Right cardiac atrium (tissue), 5 donors: ENCODE measurements around the gene ADGRB2. TPM values are rescaled to one million over a fixed set of nuclear protein-coding genes. Genes with fewer than 3 reads are reported as not detected.

ENCODE experiments used
- ATAC-seq, 2 donors: fragments of 200-7000 bp; cut with Tn5 transposase; one replicate each; pipeline versions ENCODE4 v1.8.0 to v1.9.1; 2020; ENCODE audit warnings: moderate library complexity in 2 of 2, mild to moderate bottlenecking in 1 of 2
- DNase-seq, 3 donors: peaks; one replicate each; pipeline ENCODE4 v3.0.0-alpha.2; 2020
- H3K27ac ChIP-seq: one replicate; pipeline ENCODE4 v1.5.1; 2013; ENCODE audit warnings: mild to moderate bottlenecking, low read length, control low read depth, moderate library complexity
- H3K27me3 ChIP-seq: one replicate; pipeline ENCODE4 v1.6.1; 2013; ENCODE audit not compliant: control insufficient read depth, insufficient read depth
- H3K4me1 ChIP-seq: one replicate; pipeline ENCODE4 v1.6.1; 2013; ENCODE audit warnings: low read length; ENCODE audit not compliant: control insufficient read depth, insufficient read depth
- H3K4me3 ChIP-seq: one replicate; pipeline ENCODE4 v1.5.1; 2013; ENCODE audit warnings: low read length, control low read depth
- H3K9me3 ChIP-seq: one replicate; pipeline ENCODE4 v1.6.1; 2013; ENCODE audit warnings: low read length; ENCODE audit not compliant: control insufficient read depth
- WGBS: extraction: QIAGEN DNeasy Blood & Tissue Kit; methylation state at CpG from one replicate; pipeline ENCODE4 v1.1.7; 2013; 5-methylcytosine and 5-hydroxymethylcytosine counted together
- intact Hi-C, 4 donors: fragments of 100-400 bp; cut with DNase I; formaldehyde crosslinking; loops; one replicate each; pipeline versions ENCODE4 v1.11.0 to v1.14.0; 2022 to 2023
- polyA plus RNA-seq: library from polyadenylated mRNA; stranded (reverse); fragments of 200-250 nt; gene quantifications from one replicate; pipeline ENCODE4 v1.2.3, GENCODE V29; 2013
- total RNA-seq, 4 donors: library from RNA; stranded (reverse); fragmentation: NEBNext Ultra II Directional; extraction: Animal tissue kit (Norgen Biotek cat#: 25700); gene quantifications; one replicate each; pipeline ENCODE4 v1.2.1, GENCODE V29; 2021
- donor health status: healthy with polysubstance abuse.
- donor health status: DM: no; HTN: yes; CAD: no.
- donor health status: DM: no; HTN: no; CAD: no.
- donor health status: DM: no; HTN: yes; CAD: no; lungs with severe emphysema.
- donor health status: DM: yes; HTN: yes; CAD: no.

ADGRB2 gene
- total and polyA plus RNA-seq, 5 donors = 11.8 to 18.2 (median 13.8) TPM

GRCh38 chr1:31762323-31762722 lies 1.8 kb downstream of the ADGRB2 start:
- intact Hi-C loops = no loop called here
- H3K9me3 ChIP-seq = no peaks in the 10 kb centered on the region
- peak overlapping the region; percentile 85 for H3K4me3 ChIP-seq
- 35% methylated on average over 7 of the region's 7 CpGs for WGBS
- DNase-seq (peak in 1 of 3 donors; percentile 38), ATAC-seq (no peak)
- peaks cover 8% of the 10 kb centered on the region for H3K4me1 ChIP-seq
- H3K27me3 ChIP-seq = no peaks in the 10 kb centered on the region
- no peak overlapping the region for H3K27ac ChIP-seq

- Histone ChIP-seq H3K9me3 (no peaks in the 10 kb centered on the region), H3K4me3 (no peak overlapping the region), H3K27me3 (no peaks in the 10 kb centered on the region), H3K27ac (no peak overlapping the region), H3K4me1 (peaks cover 8% of the 10 kb centered on the region)
- DNase-seq = peak in 1 of 3 donors; percentile 0
- intact Hi-C loops = no loop called here
- WGBS = 73% methylated on average over 6 of the region's 6 CpGs
- no peak for ATAC-seq
Measured at GRCh38 chr1:31761883-31762282, 2.3 kb downstream of the ADGRB2 start.

GRCh38 chr1:31760471-31761470 lies 3.4 kb downstream of the ADGRB2 start:
- peak; percentile 42 to 72 for ATAC-seq
- Histone ChIP-seq H3K9me3 (no peaks in the 10 kb centered on the region), H3K27me3 (no peaks in the 10 kb centered on the region), H3K4me1 (peaks cover 8% of the 10 kb centered on the region), H3K4me3 (peak overlapping the region; percentile 62), H3K27ac (no peak overlapping the region)
- DNase-seq = peak; percentile 77 to 86 (median 83)
- intact Hi-C loops = no loop called here
- 4% methylated on average over 63 of the region's 63 CpGs for WGBS

GRCh38 chr1:31759298-31760023 lies 4.7 kb downstream of the ADGRB2 start:
- Histone ChIP-seq H3K27me3 (no peaks in the 10 kb centered on the region), H3K4me1 (peaks cover 5% of the 10 kb centered on the region), H3K4me3 (no peak overlapping the region), H3K27ac (no peak overlapping the region), H3K9me3 (no peaks in the 10 kb centered on the region)
- WGBS = 80% methylated on average over 10 of the region's 10 CpGs
- ATAC-seq (no peak), DNase-seq (peak in 2 of 3 donors; percentile 3 to 31)
- intact Hi-C loops = no loop called here

GRCh38 chr1:31758823-31759222 lies 5.3 kb downstream of the ADGRB2 start:
- Histone ChIP-seq H3K27me3 (no peaks in the 10 kb centered on the region), H3K27ac (no peak overlapping the region), H3K9me3 (no peaks in the 10 kb centered on the region), H3K4me3 (no peak overlapping the region), H3K4me1 (peaks cover 11% of the 10 kb centered on the region)
- DNase-seq (peak in 1 of 3 donors; percentile 44), ATAC-seq (no peak)
- 89% methylated on average over 7 of the region's 7 CpGs for WGBS
- intact Hi-C loops = no loop called here

GRCh38 chr1:31757989-31758388 lies 6.2 kb downstream of the ADGRB2 start:
- WGBS = 95% methylated on average over 6 of the region's 6 CpGs
- no peak overlapping the region for H3K27ac ChIP-seq
- DNase-seq (peak in 1 of 3 donors; percentile 25), ATAC-seq (no peak)
- H3K27me3 ChIP-seq = no peaks in the 10 kb centered on the region
- H3K9me3 ChIP-seq = no peaks in the 10 kb centered on the region
- H3K4me3 ChIP-seq = no peak overlapping the region
- H3K4me1 ChIP-seq = peaks cover 13% of the 10 kb centered on the region
- intact Hi-C loops = no loop called here

GRCh38 chr1:31757204-31757679 lies 6.9 kb downstream of the ADGRB2 start:
- H3K27me3 ChIP-seq = no peaks in the 10 kb centered on the region
- peaks cover 13% of the 10 kb centered on the region for H3K4me1 ChIP-seq
- H3K27ac ChIP-seq = no peak overlapping the region
- no peak overlapping the region for H3K4me3 ChIP-seq
- no peak for ATAC-seq
- peak in 1 of 3 donors; percentile 3 for DNase-seq
- H3K9me3 ChIP-seq = no peaks in the 10 kb centered on the region
- intact Hi-C loops = no loop called here
- WGBS = 87% methylated on average over 8 of the region's 8 CpGs

GRCh38 chr1:31756578-31756977 lies 7.6 kb downstream of the ADGRB2 start:
- H3K27me3 ChIP-seq = no peaks in the 10 kb centered on the region
- no peak overlapping the region for H3K4me3 ChIP-seq
- intact Hi-C loops = no loop called here
- DNase-seq (peak in 1 of 3 donors; percentile 48), ATAC-seq (no peak)
- H3K9me3 ChIP-seq = no peaks in the 10 kb centered on the region
- H3K4me1 ChIP-seq = peaks cover 13% of the 10 kb centered on the region
- H3K27ac ChIP-seq = no peak overlapping the region
- WGBS = 94% methylated on average over 13 of the region's 13 CpGs

- ATAC-seq (no peak), DNase-seq (peak in 1 of 3 donors; percentile 54)
- H3K27me3 ChIP-seq = no peaks in the 10 kb centered on the region
- no peaks in the 10 kb centered on the region for H3K9me3 ChIP-seq
- peaks cover 13% of the 10 kb centered on the region for H3K4me1 ChIP-seq
- H3K27ac ChIP-seq = no peak overlapping the region
- intact Hi-C loops = no loop called here
- WGBS = 89% methylated on average over 30 of the region's 30 CpGs
- H3K4me3 ChIP-seq = no peak overlapping the region
Measured at GRCh38 chr1:31755850-31756492, 8.2 kb downstream of the ADGRB2 start.

- Histone ChIP-seq H3K4me1 (peaks cover 18% of the 10 kb centered on the region), H3K27ac (no peak overlapping the region), H3K4me3 (no peak overlapping the region), H3K27me3 (no peaks in the 10 kb centered on the region), H3K9me3 (no peaks in the 10 kb centered on the region)
- DNase-seq (peak in 1 of 3 donors; percentile 64), ATAC-seq (no peak)
- 64% methylated on average over 9 of the region's 9 CpGs for WGBS
- intact Hi-C loops = no loop called here
Measured at GRCh38 chr1:31755197-31755611, 8.9 kb downstream of the ADGRB2 start.
